Subcutaneous adipose tissue (tissue), 4 donors: ENCODE data around the gene PEAK3. TPM values are rescaled to one million over a fixed set of nuclear protein-coding genes. Genes with fewer than 3 reads are reported as not detected.

Source experiments
- total RNA-seq, 4 donors: library from RNA; depleted of rRNA; stranded (reverse); fragments of >200 nt; gene quantifications; one replicate each; pipeline ENCODE4 v1.1.0, GENCODE V29; 2016
- TF ChIP-seq, protein P1 (sequence below): fragments of 450-650 bp; IDR thresholded peaks from one replicate; pipeline ENCODE4 v1.5.1; 2016; ENCODE audit warnings: low read depth, mild to moderate bottlenecking, control low read depth, antibody characterized with exemption, moderate library complexity

The PEAK3 gene
- total RNA-seq, 4 donors from 2014 or later, result 0.68 to 0.88 (median 0.75) TPM; not detected in 1

DNA sequence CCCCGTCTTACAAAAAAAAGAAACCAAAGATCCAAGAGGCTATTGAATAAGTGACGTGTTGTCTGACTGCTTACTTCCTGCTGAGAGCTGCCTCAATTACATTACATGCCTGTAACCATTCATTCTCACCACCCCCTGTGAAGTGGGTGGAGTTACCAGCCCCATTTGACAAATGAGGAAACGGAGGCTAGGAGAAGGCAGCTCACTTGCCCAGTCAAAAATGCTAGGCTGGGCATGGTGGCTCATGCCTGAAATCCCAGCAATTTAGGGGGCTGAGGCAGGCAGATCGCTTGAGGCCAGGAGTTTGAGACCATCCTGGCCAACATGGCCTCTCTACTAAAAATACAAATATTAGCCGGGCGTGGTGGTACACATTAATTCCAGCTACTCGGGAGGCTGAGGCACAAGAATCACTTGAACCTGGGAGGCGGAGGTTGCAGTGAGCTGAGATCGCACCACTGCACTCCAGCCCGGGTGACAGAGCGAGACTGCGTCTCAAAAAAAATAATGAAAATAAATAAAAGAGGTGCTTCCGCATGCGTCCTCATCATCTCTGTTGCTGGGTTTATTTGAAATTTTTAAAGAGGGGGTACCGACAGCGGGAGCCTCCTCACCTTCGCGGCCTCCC, 45.9 kb upstream of the PEAK3 start:
- TF ChIP-seq, protein P1, sequence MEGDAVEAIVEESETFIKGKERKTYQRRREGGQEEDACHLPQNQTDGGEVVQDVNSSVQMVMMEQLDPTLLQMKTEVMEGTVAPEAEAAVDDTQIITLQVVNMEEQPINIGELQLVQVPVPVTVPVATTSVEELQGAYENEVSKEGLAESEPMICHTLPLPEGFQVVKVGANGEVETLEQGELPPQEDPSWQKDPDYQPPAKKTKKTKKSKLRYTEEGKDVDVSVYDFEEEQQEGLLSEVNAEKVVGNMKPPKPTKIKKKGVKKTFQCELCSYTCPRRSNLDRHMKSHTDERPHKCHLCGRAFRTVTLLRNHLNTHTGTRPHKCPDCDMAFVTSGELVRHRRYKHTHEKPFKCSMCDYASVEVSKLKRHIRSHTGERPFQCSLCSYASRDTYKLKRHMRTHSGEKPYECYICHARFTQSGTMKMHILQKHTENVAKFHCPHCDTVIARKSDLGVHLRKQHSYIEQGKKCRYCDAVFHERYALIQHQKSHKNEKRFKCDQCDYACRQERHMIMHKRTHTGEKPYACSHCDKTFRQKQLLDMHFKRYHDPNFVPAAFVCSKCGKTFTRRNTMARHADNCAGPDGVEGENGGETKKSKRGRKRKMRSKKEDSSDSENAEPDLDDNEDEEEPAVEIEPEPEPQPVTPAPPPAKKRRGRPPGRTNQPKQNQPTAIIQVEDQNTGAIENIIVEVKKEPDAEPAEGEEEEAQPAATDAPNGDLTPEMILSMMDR, result no peak

- TF ChIP-seq, protein P1, result no peak
Observed at GRCh38 chr19:2326699-2327360, 44.9 kb upstream of the PEAK3 start.

GRCh38 chr19:2325281-2326046, 43.5 kb upstream of the PEAK3 start:
- TF ChIP-seq, protein P1, result no peak

- TF ChIP-seq, protein P1, result no peak
Observed at GRCh38 chr19:2324220-2324948, 42.4 kb upstream of the PEAK3 start.

DNA sequence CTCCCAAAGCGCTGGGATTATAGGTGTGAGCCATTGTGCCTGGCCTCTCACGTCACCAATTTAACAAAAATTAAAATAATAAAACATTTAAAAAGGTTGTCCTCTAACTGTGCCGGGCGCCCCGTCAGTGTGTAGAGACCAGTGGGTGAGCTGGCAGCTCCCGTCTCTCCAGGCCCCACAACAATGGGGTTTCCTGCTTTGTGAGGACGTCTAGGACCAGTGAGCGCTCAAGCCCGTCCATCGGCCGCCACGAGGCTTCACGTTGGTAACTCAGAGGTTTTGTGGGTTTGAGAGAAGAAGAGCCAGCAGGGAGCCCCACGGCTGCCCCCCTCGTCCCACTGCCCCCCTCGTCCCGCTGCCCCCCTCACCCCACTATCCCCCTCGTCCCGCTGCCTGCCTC, 41.7 kb upstream of the PEAK3 start:
- TF ChIP-seq, protein P1, result no peak

DNA sequence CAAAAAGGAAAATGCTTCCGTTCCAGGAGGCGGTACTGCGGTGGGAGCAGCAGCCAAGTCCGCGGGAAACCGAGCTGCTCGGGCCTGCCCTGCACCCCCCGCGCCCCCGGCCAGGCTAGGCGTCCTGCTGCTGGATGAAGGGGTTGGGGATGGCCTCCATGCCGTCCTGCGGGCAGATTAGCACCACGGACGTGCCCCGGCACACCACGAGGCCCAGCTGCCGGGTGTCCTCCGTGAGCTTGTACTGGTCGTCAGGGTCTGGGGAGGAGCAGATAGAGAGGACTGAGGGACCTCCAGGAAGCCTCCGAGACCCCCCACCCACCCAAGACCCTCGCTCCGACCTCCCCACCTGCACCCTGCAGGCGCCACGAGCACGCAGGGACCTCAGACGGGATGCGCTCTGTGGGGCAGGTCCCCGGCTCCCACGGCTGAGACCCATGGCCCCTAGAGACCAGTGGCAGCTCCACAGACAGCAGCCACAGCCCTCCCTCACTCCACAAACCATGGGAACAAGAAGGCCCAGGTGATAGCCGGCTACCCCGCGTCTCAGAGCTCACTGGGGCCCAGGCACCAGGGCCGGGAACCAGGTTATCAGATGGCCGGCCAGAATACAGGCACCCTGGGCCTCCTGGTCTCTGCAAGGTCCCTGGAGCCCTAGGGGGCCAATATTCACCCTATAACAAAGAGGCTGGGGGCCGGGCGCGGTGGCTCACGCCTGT, 39.7 kb upstream of the PEAK3 start:
- TF ChIP-seq, protein P1, result no peak
